Activated CD8-positive, alpha-beta memory T cell treated with anti-CD3 and anti-CD28 coated beads, Interleukin-2, amount 50 U/mL, for 48 hours (primary cell): ENCODE data around the gene RHOJ.
"Not testable (repeated sequence)": the region's sequence is repeated elsewhere in the genome, so short reads cannot be mapped to it uniquely, and the experiment has no call there.

Source experiments
- DNase-seq: peaks from one replicate; pipeline ENCODE4 v3.0.0-alpha.2; 2020

RHOJ gene

DNA sequence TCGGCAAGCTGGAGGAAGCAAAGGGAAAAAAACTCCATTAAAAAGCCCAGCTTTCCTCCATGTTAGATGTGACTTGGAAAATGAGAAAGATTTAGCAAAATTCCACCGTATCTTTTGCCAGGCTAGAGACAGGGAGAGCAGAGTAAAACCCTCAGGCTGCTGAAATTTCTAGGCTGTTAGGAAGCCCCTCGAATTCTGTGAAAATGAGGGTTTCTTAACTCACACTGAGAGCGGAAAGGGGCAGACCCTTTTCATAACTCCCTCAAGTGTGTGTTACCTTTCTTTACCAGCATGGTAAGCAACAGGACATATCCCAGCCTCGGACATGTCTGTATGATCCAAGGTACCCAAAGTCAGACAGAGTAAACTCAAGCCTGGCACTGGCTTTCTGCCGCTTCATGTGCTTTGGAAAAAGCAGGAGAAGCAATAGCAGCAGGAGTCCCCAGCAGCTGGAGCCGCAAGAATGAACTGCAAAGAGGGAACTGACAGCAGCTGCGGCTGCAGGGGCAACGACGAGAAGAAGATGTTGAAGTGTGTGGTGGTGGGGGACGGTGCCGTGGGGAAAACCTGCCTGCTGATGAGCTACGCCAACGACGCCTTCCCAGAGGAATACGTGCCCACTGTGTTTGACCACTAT, at the start of gene RHOJ:
TSS of gene RHOJ (plus strand) at position 37 of the 637 bp plus-strand sequence. CDS start at position 464, 427 bp downstream.
- no peak for DNase-seq

DNA sequence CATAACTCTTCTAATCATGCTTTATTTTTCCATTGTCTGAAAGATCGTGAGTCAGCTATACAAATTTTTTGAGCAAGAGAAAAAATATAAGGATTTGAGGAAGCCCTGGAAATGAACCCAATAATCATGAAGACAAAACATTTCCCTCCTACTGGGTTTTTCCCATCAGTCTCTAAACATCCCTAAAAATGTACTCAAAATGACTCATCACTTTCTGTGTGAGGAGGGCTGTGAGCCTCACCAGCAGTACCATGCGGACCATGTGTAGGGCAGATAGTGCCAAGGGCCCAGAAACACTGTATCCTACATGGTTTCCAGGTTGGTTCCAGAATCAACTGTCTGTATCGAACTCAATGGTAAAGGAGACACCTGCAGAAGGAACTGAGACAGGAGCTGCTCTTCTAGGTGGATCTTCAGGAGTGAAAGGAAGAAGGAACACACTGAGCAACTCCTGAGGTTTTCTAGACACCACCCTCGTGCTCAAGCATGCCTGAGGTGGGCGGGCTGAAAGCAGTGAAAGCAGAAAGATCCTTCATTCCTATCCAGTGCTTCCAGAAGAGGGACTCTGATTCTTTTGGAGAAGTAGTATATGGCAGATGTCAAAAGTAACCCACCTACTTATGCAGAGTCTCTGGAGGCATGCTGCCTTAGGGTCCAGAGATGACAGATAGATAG, 48.6 kb upstream of the RHOJ start:
- DNase-seq, result no peak

DNA sequence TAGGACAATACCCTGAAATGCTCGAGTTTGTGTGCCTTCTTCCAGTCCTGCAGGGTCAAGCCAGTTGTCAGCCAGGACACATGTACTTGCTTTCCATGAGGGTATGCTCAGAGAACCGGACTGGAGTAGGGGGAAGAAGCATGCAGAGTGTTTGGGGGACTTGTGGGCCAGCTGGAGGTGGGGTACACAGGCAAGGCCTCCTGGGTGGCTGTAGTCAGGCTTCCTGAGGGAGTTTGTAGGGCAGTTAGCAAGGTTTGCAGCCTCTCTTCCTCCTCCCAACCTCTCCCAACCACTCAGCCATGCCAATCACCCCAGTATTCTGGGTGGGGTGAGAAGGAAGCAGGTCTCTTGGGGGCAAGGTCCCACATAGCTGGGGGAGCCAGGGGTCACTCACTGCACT, 47.0 kb upstream of the RHOJ start:
- DNase-seq, result no peak

DNA sequence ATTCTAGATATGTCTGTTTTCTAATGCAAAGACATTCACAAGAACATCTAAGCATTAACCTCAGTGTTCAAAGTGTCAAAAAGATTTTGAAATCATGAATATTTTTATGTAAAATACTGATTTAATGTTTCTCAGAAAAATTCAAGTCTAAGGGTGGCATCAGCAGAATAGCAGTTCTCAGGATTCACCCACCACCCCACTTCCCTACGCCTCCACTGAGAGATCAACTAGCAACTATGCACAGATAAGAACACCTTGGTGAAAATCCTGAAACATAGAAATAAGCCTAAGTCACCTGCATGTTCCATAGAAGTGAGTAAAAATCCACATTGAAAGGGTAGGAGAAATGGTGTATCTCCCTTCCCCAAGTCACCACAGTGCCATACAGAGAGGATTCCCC, 40.9 kb upstream of the RHOJ start:
- no peak for DNase-seq

DNA sequence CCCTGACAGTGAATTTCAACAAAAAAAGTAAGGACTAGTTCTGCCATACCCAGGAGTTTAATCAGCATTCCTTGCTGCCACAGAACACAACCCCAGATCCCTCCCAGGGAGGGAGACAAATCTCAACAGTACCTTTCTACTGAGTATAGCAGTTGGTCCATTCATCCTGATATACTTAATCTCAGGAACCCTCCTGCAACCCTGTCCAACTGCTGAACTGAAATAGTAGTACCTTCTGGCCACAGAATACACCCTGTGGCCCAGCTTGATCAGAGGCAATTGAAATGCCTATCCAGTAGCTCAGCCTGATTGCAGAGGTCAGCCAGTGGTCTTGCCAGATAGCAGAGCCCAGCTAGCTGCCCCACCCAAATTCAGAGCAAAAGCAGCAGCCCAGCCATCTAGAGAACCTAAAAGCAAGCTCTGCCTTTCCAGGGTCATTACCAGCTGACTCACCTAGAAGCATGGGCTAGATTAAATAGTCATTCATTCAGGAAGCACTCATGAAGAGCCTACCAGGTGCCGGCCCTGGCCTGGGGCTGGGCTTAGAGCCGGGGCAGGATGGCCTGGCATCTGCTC, 40.0 kb upstream of the RHOJ start:
- no peak for DNase-seq

DNA sequence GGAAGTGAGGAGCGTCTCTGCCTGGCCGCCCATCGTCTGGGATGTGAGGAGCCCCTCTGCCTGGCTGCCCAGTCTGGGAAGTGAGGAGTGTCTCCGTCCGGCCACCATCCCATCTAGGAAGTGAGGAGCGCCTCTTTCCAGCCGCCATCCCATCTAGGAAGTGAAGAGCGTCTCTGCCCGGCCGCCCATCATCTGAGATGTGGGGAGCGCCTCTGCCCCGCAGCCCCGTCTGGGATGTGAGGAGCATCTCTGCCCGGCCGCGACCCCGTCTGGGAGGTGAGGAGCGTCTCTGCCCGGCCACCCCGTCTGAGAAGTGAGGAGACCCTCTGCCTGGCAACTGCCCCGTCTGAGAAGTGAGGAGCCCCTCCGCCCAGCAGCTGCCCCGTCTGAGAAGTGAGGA, 39.0 kb upstream of the RHOJ start:
- DNase-seq, result not testable (repeated sequence)

DNA sequence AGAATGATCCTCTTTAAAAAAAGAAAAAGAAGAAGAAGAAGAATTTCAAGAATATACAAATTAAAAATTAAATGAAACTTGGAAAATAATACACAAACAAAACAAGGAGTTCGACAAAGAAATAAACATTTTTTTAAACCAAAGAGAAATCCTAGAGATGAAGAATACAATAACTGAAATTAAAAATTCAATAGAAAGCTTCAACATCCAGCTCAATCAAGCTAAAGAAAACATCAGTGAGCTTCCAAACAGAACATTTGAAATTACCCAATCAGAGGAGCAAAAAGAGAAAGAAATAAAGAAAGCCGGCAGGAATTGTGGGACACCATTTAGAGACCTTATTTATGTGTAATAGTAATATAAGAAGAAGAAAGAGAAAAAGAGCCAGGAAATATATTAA, 37.2 kb upstream of the RHOJ start:
- DNase-seq, result no peak

DNA sequence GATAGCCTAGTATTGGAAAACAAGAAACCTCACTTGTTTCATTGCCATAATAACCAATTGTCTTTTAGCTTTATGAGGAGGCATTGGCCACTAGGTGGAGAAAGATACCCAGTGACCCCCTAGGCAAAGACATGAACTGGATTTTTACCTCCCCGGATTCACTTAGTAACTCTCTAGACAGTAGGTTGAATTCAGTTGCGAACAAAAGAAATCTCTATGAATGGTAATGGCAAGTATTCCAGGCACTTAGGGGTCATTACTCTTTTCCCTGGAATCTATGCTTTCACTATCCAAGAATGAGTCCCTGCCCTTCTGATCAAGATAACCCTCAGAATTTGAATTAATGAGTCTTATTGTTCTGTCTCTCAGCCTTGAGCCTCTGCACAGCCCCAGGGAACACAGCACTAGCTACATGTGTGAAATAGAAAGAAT, 29.5 kb upstream of the RHOJ start:
- DNase-seq, result no peak

DNA sequence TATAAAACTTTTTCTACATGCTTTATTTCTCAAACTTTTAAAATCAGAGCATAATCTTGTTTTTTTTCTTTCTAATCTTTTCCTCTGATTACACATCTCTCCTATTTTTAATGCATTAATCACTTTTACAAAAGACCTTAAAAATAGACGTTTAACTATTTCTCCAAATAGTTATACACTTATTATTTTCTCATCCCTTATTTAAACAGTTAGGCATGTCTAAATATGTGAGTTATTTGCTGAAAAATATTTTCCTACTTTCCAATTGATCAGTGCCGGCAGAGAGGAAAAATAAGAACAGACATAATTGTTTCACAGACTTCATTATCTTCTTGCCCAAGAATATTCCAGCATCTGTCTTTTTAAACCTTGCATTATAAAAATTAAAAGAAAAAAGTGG, 28.7 kb upstream of the RHOJ start:
- no peak for DNase-seq

DNA sequence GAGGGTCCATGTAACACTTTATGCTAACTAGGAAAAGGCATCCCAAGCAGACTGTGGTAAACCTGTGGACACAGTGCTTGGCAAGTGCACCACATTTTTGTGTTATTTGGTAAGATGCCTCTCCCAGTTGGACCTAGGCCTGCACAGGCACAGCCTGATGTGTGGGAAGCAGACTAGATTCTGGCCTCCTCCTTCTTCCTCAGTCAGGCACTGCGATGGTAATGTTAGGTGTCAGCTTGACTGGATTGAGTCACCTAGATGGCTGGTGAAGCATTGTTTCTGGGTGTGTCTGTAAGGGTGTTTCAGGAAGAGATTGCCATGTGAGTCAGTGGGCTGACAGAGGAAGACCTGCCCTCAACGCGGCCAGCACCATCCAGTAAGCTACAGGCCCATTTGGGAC, 25.3 kb upstream of the RHOJ start:
- no peak for DNase-seq

DNA sequence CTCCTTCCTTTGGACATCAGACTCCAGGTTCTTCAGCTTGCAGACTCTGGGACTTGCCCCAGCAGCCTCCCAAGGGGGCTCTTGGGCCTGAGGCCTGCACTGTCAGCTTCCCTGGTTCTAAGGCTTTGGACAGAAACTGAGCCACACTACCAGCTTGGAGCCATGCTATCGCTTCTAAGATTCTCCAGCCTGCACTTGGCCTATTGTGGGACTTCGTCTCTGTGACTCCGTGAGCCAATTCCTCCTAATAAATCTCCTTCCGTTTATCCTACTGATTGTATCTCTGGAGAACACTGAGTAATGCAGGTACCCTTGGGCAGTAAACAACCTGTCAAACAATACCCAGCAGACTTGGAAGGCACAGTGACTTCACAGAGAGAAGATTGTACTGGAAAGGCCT, 24.9 kb upstream of the RHOJ start:
- DNase-seq, result no peak

DNA sequence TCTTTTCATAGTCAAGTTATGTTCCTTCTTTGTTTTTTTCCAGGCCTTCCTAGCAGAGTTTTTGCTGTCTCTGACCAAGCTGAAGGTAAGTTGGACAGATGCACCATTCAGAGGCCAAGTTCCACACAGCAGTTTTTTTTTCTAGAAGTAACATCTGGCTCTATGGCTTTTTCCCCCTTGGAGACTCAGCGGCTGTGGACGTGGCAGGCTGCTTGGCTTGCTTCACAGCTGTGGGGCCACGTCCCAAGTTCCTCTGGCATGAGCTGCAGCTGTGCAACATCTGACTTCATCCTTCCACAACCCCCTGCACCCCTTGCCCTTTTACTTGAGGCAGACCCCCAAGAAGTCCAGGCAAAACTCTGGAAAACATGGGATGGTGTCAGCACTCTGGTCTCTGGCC, 24.2 kb upstream of the RHOJ start:
- no peak for DNase-seq

DNA sequence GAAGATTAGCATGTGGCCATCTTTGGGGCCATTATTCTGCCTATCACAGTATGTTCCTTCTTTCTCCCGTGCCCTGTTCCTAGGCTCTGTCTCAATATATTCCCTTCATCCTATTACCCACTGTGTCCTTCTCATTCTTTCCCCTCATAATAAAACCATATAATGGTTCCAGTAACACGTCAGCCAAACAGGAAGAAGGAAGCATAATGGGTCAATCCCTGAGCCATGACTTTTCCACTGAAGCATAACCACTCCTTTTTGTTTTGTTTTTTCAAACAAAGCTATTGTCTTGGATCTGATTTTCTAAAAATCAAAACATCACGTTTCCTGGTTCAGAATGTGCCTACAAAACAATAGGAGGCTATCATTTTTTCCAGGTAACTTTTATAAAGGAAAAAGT, 21.3 kb upstream of the RHOJ start:
- no peak for DNase-seq

DNA sequence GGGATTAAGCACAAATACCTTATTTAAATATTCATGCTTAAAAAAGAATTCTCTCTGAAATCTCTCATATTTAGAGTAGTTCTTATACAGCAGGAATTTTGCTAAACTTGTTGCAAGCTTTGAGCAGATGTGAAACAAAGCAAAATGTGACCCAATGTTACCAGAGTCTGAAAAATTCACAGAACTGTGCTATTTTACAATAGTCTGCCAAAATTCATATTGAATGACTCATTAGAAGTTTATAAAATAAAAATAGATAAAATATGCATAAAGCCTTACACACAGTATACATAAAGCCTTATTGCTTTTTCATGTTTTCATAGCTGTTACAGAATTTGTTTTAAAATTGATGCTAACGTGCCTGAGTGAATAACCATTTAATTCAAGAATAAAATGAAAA, 17.8 kb upstream of the RHOJ start:
- no peak for DNase-seq

DNA sequence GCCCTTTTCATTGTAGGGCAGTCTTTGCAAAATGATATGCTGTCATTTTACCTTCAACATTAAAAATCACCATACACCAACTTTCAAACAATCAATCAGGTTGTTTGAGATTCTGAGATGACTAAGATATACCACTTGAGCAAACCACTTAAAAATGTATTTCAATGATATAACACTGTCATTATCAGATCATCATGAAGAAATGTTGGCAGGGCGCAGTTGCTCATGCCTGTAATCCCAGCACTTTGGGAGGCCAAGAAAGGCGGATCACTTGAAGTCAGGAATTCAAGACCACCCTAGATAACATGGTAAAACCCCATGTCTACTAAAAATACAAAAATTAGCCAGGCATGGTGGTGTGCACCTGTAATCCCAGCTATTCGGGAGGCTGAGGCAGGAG, 13.0 kb upstream of the RHOJ start:
- DNase-seq, result no peak

DNA sequence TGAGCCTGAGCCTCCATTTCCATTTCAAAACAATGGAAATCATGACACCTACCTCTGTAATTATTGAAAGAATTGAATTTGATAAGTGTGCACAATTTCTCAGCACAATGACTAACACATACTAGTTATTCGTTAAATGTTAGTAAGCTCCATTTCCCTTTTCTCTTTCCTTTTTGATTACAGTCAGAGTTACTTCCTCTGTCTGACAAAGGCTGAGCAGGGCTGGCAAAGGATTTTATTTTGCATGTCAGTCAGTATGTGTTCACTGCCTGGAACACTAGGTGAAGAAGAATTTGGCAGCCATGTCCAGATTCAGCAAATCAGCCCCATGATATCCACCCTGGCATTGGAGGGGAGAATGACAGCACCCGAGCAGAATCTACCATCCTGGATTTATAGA, 12.2 kb upstream of the RHOJ start:
- DNase-seq, result no peak

DNA sequence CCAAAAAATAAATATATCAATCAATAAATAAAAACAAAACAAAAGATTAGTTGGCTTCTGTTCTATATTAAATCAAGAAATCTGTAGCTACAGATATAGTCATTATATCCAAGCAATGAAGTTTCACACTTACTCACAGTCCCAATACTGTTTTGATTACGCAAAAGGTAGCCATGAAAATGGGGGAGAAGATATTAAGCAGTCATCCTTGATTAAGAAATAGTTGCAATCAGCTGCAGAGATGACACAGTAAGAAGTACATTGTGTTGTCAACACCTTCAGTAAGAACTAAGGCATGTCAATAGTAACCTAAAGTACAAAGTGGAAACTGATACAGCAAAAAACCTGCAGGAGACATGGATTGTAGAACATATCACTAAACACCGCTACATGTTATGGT, 11.0 kb upstream of the RHOJ start:
- DNase-seq, result no peak

DNA sequence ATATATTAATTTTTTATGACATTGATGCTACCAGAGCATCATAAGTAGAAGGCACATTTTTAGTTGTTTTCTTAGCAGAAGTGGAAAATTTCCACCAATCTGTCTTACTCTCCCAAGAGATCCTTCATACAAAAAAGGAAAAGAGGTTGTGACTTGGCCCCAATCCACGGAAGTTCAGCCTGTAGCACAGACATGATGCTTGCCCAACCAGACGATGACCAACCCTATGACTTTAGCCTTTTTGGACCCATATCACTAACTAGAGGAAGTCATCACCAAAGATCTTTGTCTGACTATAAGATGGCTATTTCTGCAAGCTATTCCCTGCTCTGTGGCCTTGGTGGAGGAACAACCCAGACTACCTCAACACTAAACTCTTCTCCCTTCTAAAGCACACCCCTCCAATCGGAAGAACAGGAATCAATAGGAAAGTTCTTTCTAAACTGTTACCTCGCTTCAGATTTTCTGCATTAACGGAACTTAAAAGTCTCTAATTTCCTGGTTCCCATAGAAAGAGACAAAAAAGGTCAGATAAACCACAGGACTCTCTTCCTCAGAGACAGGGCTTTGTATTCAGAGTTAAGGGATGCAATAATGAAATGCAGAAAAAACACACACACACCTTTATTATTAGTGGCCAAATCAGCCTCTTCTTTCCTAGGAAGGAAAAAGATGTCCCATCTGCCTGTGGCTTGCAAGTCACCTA, 4.1 kb upstream of the RHOJ start:
- no peak for DNase-seq

DNA sequence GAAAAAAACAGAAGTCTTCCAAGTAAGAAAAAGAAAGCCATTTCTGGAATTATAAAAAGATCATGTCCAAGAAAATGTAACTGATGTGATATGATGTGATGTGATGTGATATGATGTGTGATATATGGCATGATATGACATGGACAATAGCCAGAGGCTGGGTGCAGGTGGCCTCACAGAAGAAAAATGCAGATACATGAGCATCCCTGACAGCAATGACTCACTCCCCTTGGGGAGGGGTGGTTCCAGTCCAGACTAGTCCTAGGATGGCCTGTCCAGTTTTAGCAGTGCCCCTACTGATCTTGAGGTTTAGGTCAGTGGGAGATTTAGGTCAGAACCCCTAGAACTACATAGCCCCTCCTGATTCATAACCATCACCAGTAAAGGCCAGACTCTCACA, 3.5 kb upstream of the RHOJ start:
- no peak for DNase-seq

DNA sequence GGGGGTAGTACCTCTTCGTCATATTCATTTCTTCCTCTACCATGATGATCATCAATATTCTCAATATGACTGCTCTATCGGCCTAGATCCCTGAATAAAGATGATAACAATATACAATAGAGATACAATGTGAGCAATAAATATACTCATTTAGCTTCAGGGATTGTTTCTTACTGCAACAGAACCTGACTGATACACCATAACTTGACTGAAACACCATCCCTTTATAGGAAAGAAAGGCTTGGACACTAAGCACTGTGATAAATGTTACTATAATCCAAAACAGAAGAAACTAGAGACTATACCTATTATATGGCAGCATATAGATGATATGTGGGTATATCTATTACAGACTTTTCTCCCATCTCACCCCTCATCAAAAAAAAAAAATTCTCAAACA, 1.2 kb upstream of the RHOJ start:
- DNase-seq, result no peak

DNA sequence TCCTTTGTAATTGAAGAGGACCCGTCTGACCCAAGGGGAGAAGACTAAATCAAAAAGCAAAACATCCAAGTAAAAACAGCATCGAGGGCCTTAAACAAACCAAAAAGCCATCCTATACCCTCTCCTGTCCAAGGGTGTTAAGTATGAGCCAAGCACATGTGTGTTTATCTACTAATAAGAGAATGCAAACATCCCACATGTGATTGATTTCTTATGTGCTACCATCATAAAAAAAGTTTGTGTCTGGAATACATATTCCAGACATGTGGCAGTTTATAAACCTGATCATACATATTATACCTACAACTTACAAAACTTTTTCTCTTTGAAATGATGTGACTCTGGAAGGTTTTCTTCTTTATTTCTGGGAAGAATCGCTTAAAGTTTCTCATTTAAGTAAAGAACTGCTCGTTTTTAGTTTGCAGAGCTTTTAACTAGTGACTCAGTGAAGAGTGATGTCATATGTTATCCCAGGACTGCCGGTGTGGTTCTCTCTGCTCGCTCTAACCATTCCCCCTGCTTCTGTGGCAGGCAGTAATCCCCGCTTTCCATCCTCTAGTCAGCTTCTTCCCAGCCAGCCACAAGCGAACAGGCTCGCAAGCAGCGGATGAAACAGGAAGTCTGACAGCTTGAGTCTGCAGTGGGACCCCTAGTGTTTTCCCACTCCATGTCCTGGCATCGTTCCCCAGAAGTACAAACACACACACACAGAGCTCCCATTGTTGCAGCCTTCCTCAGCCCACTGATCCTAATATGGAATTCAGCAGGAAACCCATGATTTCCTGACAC, 431 bp upstream of the RHOJ start:
- no peak for DNase-seq

DNA sequence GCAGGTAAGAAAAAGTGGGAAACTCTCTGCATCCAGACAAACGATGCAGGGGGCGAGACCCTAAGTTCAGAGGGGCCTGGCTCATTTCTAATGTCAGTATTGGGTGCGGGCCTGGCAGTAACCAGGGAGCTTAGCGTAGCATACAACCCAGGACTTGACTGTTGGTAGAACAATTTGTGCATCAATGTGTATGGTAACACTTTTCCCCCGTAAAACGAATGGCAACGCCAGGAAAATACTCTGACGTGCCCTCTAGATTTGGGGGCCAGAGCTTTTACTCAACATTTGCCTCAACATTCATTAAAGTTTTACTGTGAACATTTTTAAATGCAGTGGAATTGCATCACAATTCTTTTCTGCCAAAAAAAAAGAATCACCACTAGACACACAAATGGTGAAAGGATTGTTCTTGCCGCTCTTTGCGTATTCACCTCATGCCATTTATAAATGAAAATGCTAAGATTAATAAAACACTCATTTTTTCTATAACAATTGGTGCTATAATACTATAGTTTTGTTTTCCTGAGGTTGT, 867 bp downstream of the RHOJ start:
- no peak for DNase-seq

DNA sequence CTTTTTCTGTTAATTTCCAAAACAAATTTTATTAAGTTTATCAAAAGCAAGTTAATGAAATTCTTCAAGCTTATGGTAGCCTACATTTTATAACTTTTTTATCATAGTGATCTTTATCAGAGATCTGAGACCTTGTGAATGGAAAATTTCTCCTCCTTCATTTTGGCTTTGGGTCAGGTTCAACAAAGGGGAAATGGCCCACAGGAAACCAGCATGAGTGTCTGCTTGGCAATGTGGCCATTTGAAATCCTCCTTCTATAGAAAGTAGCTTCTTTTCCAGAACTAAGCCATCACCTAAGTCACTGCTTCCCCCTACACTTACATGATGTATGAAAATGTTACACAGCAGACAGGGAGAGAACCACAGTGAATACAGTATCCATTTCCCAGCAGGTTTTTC, 1.6 kb downstream of the RHOJ start:
- DNase-seq, result no peak
